ENCODE data around the gene EFNA5.
A peak's percentile ranks its signal among the peaks of the same experiment; 100 is the strongest.

The EFNA5 gene

GRCh38 chr5:107483231-107484024 lies 187.3 kb downstream of the EFNA5 start:
- DNase-seq (ENCODE audit: low read depth), result peak; percentile 46
- no peak overlapping the region for H3K4me3 ChIP-seq (ENCODE audit: low read depth, low read length)
- TF ChIP-seq CTCF (IDR thresholded peaks at IDR 0.05; ENCODE audit: insufficient read depth, low read depth, low read length, missing control alignments), result no peak

- no peak for DNase-seq (ENCODE audit: low read depth)
- no peak for TF ChIP-seq CTCF (IDR thresholded peaks at IDR 0.05; ENCODE audit: insufficient read depth, low read depth, low read length, missing control alignments)
- no peak overlapping the region for H3K4me3 ChIP-seq (ENCODE audit: low read depth, low read length)
Measured at GRCh38 chr5:107478068-107478641, 192.6 kb downstream of the EFNA5 start.

- H3K4me3 ChIP-seq (ENCODE audit: low read depth, low read length), result peak overlapping the region; percentile 28
- DNase-seq (ENCODE audit: low read depth), result no peak
- no peak for TF ChIP-seq CTCF (IDR thresholded peaks at IDR 0.05; ENCODE audit: insufficient read depth, low read depth, low read length, missing control alignments)
Measured at GRCh38 chr5:107477492-107477891, 193.2 kb downstream of the EFNA5 start.

DNA sequence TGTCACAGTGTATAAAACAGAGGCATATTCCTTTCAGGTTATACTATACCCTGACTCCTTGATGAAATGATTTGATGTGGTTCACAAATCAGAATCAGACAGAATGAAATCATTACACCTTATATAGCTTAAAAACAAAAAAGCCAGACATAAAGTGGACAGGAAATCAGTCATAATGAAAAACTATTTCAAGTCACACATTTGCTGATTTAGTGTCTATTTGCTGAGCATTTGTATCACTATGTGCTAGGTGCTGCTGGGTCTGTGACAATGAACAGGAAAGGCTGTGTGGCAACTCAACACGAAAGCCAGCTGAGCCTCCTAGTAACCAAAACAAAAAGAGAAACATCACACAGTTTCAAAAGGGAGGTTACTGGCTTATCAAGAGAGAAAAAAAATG lies 194.0 kb downstream of the EFNA5 start:
- peak overlapping the region; percentile 2; the same call in 1 of the 2 replicates for H3K4me3 ChIP-seq (ENCODE audit: low read depth, low read length)
- peak; percentile 95 for DNase-seq (ENCODE audit: low read depth)
- TF ChIP-seq CTCF (IDR thresholded peaks at IDR 0.05; ENCODE audit: insufficient read depth, low read depth, low read length, missing control alignments), result no peak

DNA sequence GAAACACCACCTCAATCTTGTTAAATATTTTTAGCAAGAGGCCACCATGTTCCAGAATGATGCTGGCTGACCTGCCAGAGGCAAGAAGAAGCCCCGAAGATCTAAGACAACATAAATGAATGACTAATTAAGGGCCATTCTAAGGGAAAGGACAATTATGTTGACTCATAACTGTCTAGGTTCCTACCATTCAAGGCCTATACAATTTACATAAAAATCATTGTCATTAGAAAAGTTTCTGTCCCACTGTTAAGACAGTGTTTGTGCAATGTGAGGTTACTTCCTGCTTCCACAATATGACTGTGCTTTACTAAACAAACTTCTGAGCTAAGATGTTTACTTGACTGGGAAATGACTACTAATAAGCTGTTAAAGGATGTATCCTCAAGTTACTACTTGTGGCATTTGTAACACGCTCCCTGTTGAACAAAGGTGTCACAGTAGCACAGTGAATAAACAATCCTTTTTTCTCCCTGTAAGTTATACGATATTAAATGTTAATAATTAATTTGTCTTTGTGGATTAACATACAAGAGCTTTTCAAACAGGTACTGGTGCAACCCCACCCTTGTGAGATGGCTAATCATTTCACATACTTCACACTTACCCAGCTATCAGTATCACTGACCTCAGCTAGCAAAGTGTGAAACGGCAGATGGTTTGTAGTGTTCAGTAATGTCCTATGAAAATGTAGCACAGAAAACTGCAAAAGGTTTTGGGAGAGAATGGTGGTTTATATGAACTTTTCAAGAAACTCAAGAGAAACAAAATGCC lies 195.8 kb downstream of the EFNA5 start:
- peak; percentile 55 for DNase-seq (ENCODE audit: low read depth)
- no peak overlapping the region for H3K4me3 ChIP-seq (ENCODE audit: low read depth, low read length)
- no peak for TF ChIP-seq CTCF (IDR thresholded peaks at IDR 0.05; ENCODE audit: insufficient read depth, low read depth, low read length, missing control alignments)

DNA sequence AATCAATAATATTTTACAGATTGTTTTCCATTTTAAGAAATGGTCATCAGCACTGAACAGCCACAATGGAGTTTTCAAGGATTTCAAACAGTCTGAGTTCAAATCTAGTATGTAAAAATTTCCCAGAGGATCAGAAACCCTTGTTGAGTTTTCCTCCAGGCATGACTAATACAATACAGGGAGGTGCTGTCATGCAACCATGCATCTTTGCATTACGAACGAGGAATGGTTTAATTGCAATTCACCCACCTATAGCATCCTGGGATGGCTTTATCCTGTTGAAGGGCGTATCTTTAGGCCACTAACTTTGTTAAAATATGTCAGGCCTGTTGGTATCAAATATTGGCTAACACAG lies 196.4 kb downstream of the EFNA5 start:
- no peak for DNase-seq (ENCODE audit: low read depth)

More for the DNA sequence above, 196.4 kb downstream of the EFNA5 start:
- H3K4me3 ChIP-seq (ENCODE audit: low read depth, low read length), result no peak overlapping the region
- no peak for TF ChIP-seq CTCF (IDR thresholded peaks at IDR 0.05; ENCODE audit: insufficient read depth, low read depth, low read length, missing control alignments)

Measured in GM12865 (cell line).